ENCODE data around the gene OR6K2.

OR6K2 gene

DNA sequence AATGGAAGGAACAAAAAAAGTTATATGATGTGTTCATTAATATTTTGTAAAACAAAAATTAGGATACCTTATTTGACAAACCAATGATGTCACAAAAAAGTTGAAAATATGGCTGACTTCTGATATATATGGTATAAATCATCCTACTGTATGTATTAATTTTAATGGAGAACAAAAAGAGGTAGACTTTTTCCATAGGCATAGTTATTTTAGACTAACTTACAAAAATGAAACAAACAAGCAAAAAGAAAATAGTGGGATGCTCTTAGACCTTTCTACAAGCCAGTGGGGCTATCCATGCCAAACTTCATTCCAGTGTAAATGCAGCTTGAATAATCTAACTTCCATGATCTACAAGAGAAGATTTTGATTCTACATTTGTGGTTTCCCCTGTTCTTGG, 13.4 kb downstream of the OR6K2 start:
- no peak for TF ChIP-seq CTCF (IDR thresholded peaks at IDR 0.05; ENCODE audit: extremely low read depth, insufficient read depth, missing control alignments)
- in situ Hi-C loops (cut with MboI; ENCODE audit: low pct_unique_long_range_greater_than_20kb, low sequenced_read_pairs, unreplicated experiment): no loop called here
- DNase-seq (ENCODE audit: low spot score): no peak

DNA sequence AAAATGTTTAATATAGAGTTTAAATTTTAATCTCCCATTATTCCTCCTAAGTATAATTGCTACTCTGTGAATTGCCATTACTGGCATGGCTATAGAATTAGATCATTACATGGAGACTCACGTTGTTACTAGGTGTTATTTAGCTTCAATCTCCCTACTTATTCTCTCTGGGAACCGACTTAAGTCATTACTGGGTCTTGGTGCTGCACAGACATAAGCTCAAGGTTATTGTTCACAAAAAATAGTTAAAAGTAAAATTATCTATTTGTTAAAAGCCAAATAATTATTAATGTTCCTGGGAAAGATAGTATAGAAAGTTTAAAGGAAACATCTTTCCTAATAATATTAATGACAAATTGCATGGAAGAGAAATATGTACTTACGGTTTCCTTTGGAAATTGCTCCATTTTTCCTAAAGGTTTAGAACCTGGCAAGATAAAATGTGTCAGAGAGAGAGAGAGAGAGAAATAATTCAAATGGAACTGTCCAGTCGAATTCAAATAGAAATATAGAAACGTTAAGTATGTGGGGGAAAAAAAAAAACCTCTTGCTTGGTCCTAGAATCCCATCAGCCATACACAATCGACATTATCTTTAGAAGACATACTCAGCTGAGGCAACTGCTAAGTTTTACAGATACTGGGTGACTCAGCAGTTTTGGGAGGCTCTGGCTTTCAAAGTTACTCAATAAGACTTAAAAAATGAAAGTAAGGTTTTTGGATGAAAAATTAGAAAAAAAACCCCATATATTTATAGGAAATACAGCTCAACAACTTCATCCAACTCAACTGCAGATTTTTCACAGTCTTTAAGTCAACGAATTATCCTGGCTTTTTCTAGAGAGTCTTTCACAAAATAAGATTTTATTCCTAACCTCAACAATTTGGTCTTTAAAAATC, 14.1 kb downstream of the OR6K2 start, which contains the start of gene SPTA1:
Gene SPTA1, minus strand, starts transcription at position 605 of the 899 bp plus-strand sequence. Its CDS starts 198 bp downstream, at position 407.
- in situ Hi-C loops (cut with MboI; ENCODE audit: low pct_unique_long_range_greater_than_20kb, low sequenced_read_pairs, unreplicated experiment): no loop called here
- no peak for TF ChIP-seq CTCF (IDR thresholded peaks at IDR 0.05; ENCODE audit: extremely low read depth, insufficient read depth, missing control alignments)

GRCh38 chr1:158685085-158685484, 15.4 kb downstream of the OR6K2 start:
- TF ChIP-seq CTCF (IDR thresholded peaks at IDR 0.05; ENCODE audit: extremely low read depth, insufficient read depth, missing control alignments): no peak
- no peak for DNase-seq (ENCODE audit: low spot score)
- in situ Hi-C loops (cut with MboI; ENCODE audit: low pct_unique_long_range_greater_than_20kb, low sequenced_read_pairs, unreplicated experiment): no loop called here

More for the DNA sequence above, 14.1 kb downstream of the OR6K2 start, which contains the start of gene SPTA1:
- no peak for DNase-seq (ENCODE audit: low spot score)

DNA sequence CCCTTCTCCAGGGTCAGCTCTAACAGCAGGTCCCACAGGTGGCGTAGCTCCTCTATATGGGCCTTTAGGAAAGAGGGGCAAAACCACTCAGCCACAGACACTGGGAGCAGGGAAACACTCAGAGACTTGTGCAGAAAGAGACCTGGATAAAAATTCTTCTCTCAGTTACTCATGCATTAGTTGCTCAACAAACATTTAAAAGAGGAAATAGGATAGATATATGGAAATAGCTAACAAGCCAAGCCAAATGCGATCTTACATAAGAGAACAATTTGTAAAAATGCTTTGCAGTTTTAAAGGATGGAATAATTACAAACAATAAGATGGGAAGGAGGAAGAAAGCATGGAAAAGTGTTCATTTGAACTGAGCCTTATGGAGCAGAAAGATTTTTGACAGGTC, 18.8 kb downstream of the OR6K2 start:
- in situ Hi-C loops (cut with MboI; ENCODE audit: low pct_unique_long_range_greater_than_20kb, low sequenced_read_pairs, unreplicated experiment): no loop called here
- no peak for TF ChIP-seq CTCF (IDR thresholded peaks at IDR 0.05; ENCODE audit: extremely low read depth, insufficient read depth, missing control alignments)
- DNase-seq (ENCODE audit: low spot score): no peak

GRCh38 chr1:158679289-158679688, 21.2 kb downstream of the OR6K2 start:
- no peak for TF ChIP-seq CTCF (IDR thresholded peaks at IDR 0.05; ENCODE audit: extremely low read depth, insufficient read depth, missing control alignments)
- in situ Hi-C loops (cut with MboI; ENCODE audit: low pct_unique_long_range_greater_than_20kb, low sequenced_read_pairs, unreplicated experiment): no loop called here
- DNase-seq (ENCODE audit: low spot score): no peak

GRCh38 chr1:158675563-158676323, 24.7 kb downstream of the OR6K2 start:
- in situ Hi-C loops (cut with MboI; ENCODE audit: low pct_unique_long_range_greater_than_20kb, low sequenced_read_pairs, unreplicated experiment): no loop called here
- DNase-seq (ENCODE audit: low spot score): no peak
- no peak for TF ChIP-seq CTCF (IDR thresholded peaks at IDR 0.05; ENCODE audit: extremely low read depth, insufficient read depth, missing control alignments)
